Peyer's patch (tissue), 4 donors: Measurements from ENCODE around the gene TRMT44.
A peak's percentile ranks its signal among the peaks of the same experiment; 100 is the strongest.
"Not testable (repeated sequence)": the region's sequence is repeated elsewhere in the genome, so short reads cannot be mapped to it uniquely, and the experiment has no call there.

Source experiments
- POLR2A ChIP-seq, 2 donors: fragments of 450-650 bp; IDR thresholded peaks; one replicate each; pipeline ENCODE4 v1.5.1; 2017; ENCODE audit warnings: antibody characterized with exemption in 2 of 2, mild to moderate bottlenecking in 2 of 2, moderate library complexity in 2 of 2
- TF ChIP-seq, protein P1 (sequence below), 6 experiments: fragments of 450-650 bp in 4 of 6; fragments of 200-600 bp in 2 of 6; sonication (generic) in 1 of 6; IDR thresholded peaks; one replicate each; pipeline ENCODE4 v1.5.1; 2017 to 2019; ENCODE audit warnings: antibody characterized with exemption in 6 of 6, mild to moderate bottlenecking in 3 of 6, moderate library complexity in 1 of 6

- TF ChIP-seq, protein P1, sequence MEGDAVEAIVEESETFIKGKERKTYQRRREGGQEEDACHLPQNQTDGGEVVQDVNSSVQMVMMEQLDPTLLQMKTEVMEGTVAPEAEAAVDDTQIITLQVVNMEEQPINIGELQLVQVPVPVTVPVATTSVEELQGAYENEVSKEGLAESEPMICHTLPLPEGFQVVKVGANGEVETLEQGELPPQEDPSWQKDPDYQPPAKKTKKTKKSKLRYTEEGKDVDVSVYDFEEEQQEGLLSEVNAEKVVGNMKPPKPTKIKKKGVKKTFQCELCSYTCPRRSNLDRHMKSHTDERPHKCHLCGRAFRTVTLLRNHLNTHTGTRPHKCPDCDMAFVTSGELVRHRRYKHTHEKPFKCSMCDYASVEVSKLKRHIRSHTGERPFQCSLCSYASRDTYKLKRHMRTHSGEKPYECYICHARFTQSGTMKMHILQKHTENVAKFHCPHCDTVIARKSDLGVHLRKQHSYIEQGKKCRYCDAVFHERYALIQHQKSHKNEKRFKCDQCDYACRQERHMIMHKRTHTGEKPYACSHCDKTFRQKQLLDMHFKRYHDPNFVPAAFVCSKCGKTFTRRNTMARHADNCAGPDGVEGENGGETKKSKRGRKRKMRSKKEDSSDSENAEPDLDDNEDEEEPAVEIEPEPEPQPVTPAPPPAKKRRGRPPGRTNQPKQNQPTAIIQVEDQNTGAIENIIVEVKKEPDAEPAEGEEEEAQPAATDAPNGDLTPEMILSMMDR (IDR thresholded peaks at IDR 0.05): peak in 3 of 6 experiments; percentile 29 to 39 (median 29)
- not testable (repeated sequence) for TF ChIP-seq POLR2A (IDR thresholded peaks at IDR 0.05)
Measured at GRCh38 chr4:8406887-8407286, 33.7 kb upstream of the TRMT44 start.
